Keratinocyte (primary cell): ENCODE results near the gene TOB2. TPM values are rescaled to one million over a fixed set of nuclear protein-coding genes. Genes with fewer than 3 reads are reported as not detected.

Experiments
- DNase-seq: peaks from one replicate; pipeline ENCODE4 v3.0.0-alpha.2; 2011; ENCODE audit warnings: low read depth, missing footprints, low spot score
- FAIRE-seq: peaks from 2 replicates; lab custom pipeline; 2011; peaks lifted over from hg19 to GRCh38; lab: Jason Lieb, UNC
- H2AFZ ChIP-seq: 2 replicates; pipeline ENCODE4 v1.6.0; 2012; ENCODE audit warnings: low read length, control low read depth, inconsistent platforms; ENCODE audit not compliant: control insufficient read depth
- H3K27ac ChIP-seq: 2 replicates; pipeline ENCODE4 v1.5.1; 2011; ENCODE audit warnings: low read length; ENCODE audit not compliant: control insufficient read depth, insufficient read depth
- H3K27me3 ChIP-seq: 3 replicates; pipeline ENCODE4 v1.6.0; 2011; ENCODE audit warnings: low read length; ENCODE audit not compliant: control insufficient read depth, insufficient read depth; ENCODE audit errors: extremely low read depth
- H3K36me3 ChIP-seq, 2 experiments: 2 replicates in 1 of 2; 3 replicates in 1 of 2; pipeline ENCODE4 v1.5.1; 2011; ENCODE audit warnings: low read length in 2 of 2, mild to moderate bottlenecking in 1 of 2; ENCODE audit not compliant: control insufficient read depth in 2 of 2, insufficient read depth in 2 of 2; ENCODE audit errors: extremely low read depth in 1 of 2
- H3K4me1 ChIP-seq: 3 replicates; pipeline ENCODE4 v1.5.1; 2011; ENCODE audit warnings: low read length; ENCODE audit not compliant: control insufficient read depth, insufficient read depth; ENCODE audit errors: extremely low read depth
- H3K4me2 ChIP-seq: 3 replicates; pipeline ENCODE4 v1.6.0; 2011; ENCODE audit warnings: low read depth, low read length; ENCODE audit not compliant: control insufficient read depth, insufficient read depth; ENCODE audit errors: extremely low read depth
- H3K4me3 ChIP-seq, 3 experiments: fragments of 200-600 bp in 1 of 3; sonication (generic) in 1 of 3; 2 replicates in 2 of 3; 3 replicates in 1 of 3; pipeline ENCODE4 v1.5.1; 2011 to 2016; ENCODE audit warnings: low read length in 3 of 3, mild to moderate bottlenecking in 3 of 3, control low read depth in 2 of 3, inconsistent platforms in 1 of 3, low read depth in 1 of 3, mixed read lengths in 1 of 3, mixed run types in 1 of 3, moderate library complexity in 1 of 3; ENCODE audit not compliant: control insufficient read depth in 2 of 3, insufficient read depth in 2 of 3; ENCODE audit errors: extremely low read depth in 1 of 3
- H3K79me2 ChIP-seq: 2 replicates; pipeline ENCODE4 v1.6.0; 2012; ENCODE audit warnings: low read length; ENCODE audit not compliant: control insufficient read depth, insufficient read depth
- H3K9ac ChIP-seq: 3 replicates; pipeline ENCODE4 v1.6.0; 2011; ENCODE audit warnings: low read length; ENCODE audit not compliant: control insufficient read depth, insufficient read depth; ENCODE audit errors: extremely low read depth
- H3K9me1 ChIP-seq: 3 replicates; pipeline ENCODE4 v1.6.0; 2011; ENCODE audit warnings: low read length; ENCODE audit not compliant: control insufficient read depth, insufficient read depth; ENCODE audit errors: extremely low read depth
- H3K9me3 ChIP-seq: 2 replicates; pipeline ENCODE4 v1.5.1; 2012; ENCODE audit warnings: low read depth, low read length; ENCODE audit not compliant: control insufficient read depth
- H4K20me1 ChIP-seq: 3 replicates; pipeline ENCODE4 v1.6.0; 2011; ENCODE audit warnings: low read length; ENCODE audit not compliant: control insufficient read depth, insufficient read depth; ENCODE audit errors: extremely low read depth
- CTCF ChIP-seq, 3 experiments: IDR thresholded peaks in 1 of 3; conservative IDR thresholded peaks in 1 of 3; optimal IDR thresholded peaks in 1 of 3; 2 replicates in 2 of 3; 3 replicates in 1 of 3; pipeline versions ENCODE3 to v1.5.1; 2011; ENCODE audit warnings: low read length in 3 of 3, mild to moderate bottlenecking in 3 of 3, moderate library complexity in 2 of 3, control low read depth in 1 of 3, inconsistent platforms in 1 of 3; ENCODE audit not compliant: insufficient read depth in 2 of 3; ENCODE audit errors: extremely low read depth in 1 of 3
- EZH2 ChIP-seq: IDR thresholded peaks from one replicate; pipeline ENCODE4 v1.6.1; 2012; ENCODE audit warnings: inconsistent platforms, mild to moderate bottlenecking, low read length, moderate library complexity
- dilution Hi-C: fragments of 300-500 bp; cut with MboI; formaldehyde crosslinking; loops from one replicate; pipeline ENCODE4 v1.7.0; 2020; ENCODE audit warnings: low sequenced_read_pairs; ENCODE audit not compliant: extremely low pct_ligation_motif_present
- polyA plus RNA-seq, 5 experiments: library from polyadenylated mRNA; depleted of rRNA in 3 of 5; stranded (reverse) in 3 of 5; stranded (forward) in 1 of 5; unstranded in 1 of 5; fragments of >200 nt; gene quantifications; 1 replicate in 1 of 5; 2 replicates in 3 of 5; 3 replicates in 1 of 5; pipeline versions ENCODE4 v1.2.1 to v1.2.3, GENCODE V29; 2011 to 2012; ENCODE audit warnings: missing spikeins in 2 of 5, low read depth in 1 of 5, low replicate concordance in 1 of 5

The TOB2 gene
- polyA plus RNA-seq, 1 donor (not counting 4 experiments of a cell fraction or from before 2014, with no cell fraction given), result 14.5 TPM

- H3K9me1 ChIP-seq, result no peaks in the 10 kb centered on the region
- no peak for TF ChIP-seq EZH2
- no peak for TF ChIP-seq CTCF (optimal IDR thresholded peaks at IDR 0.05 in 1 of 3, IDR thresholded peaks at IDR 0.05 in 1 of 3, conservative IDR thresholded peaks at IDR 0.05 in 1 of 3; ENCODE audit: extremely low read depth in 1 of 3, insufficient read depth in 2 of 3, low read length in 3 of 3)
- peaks cover 3% of the 10 kb centered on the region for H4K20me1 ChIP-seq
- DNase-seq, result no peak
- H3K27ac ChIP-seq, result no peak overlapping the region
- peaks cover 82% of the 10 kb centered on the region for H3K79me2 ChIP-seq
- no peak overlapping the region for H3K4me3 ChIP-seq
- no peaks in the 10 kb centered on the region for H3K9me3 ChIP-seq
- peaks cover 7% of the 10 kb centered on the region for H3K4me1 ChIP-seq
- H3K4me2 ChIP-seq, result no peak overlapping the region
- no peak for FAIRE-seq
- peaks cover 1 to 10% of the 10 kb centered on the region in 2 experiments for H3K36me3 ChIP-seq
- H2AFZ ChIP-seq, result no peak overlapping the region
- H3K27me3 ChIP-seq, result no peaks in the 10 kb centered on the region
- dilution Hi-C loops, result no loop called here
- no peak overlapping the region for H3K9ac ChIP-seq
Observed at GRCh38 chr22:41478473-41478872, 31.9 kb upstream of the TOB2 start.

- Histone ChIP-seq H2AFZ (no peak overlapping the region), H4K20me1 (no peaks in the 10 kb centered on the region), H3K79me2 (peaks cover 85% of the 10 kb centered on the region), H3K27me3 (no peaks in the 10 kb centered on the region), H3K9ac (no peak overlapping the region), H3K27ac (no peak overlapping the region), H3K9me3 (no peaks in the 10 kb centered on the region), H3K4me3 (no peak overlapping the region), H3K4me1 (peaks cover 8% of the 10 kb centered on the region), H3K4me2 (no peak overlapping the region), H3K36me3 (peaks cover 1 to 10% of the 10 kb centered on the region in 2 experiments), H3K9me1 (no peaks in the 10 kb centered on the region)
- dilution Hi-C loops, result no loop called here
- DNase-seq (no peak), FAIRE-seq (no peak)
- TF ChIP-seq CTCF (optimal IDR thresholded peaks at IDR 0.05 in 1 of 3, IDR thresholded peaks at IDR 0.05 in 1 of 3, conservative IDR thresholded peaks at IDR 0.05 in 1 of 3; ENCODE audit: extremely low read depth in 1 of 3, insufficient read depth in 2 of 3, low read length in 3 of 3) (no peak), EZH2 (no peak)
Observed at GRCh38 chr22:41474872-41475451, 28.4 kb upstream of the TOB2 start.
